C4-2B (cell line): ENCODE results near the gene LYZL6.

Experiments used
- H3K27ac ChIP-seq: fragments of 450-650 bp; 2 replicates; pipeline ENCODE4 v1.5.1; 2017
- CTCF ChIP-seq: fragments of 450-650 bp; conservative IDR thresholded peaks from 2 replicates; pipeline ENCODE4 v1.5.1; 2017; ENCODE audit warnings: mild to moderate bottlenecking
- ZFX ChIP-seq: fragments of 450-650 bp; IDR thresholded peaks from 2 replicates; pipeline ENCODE4 v1.6.1; 2017

The LYZL6 gene

GRCh38 chr17:35981246-35981645 lies 37.7 kb upstream of the LYZL6 start, which contains the start of gene CCL16:
Gene CCL16, minus strand, starts transcription at chr17:35981497. Its CDS starts 77 bp downstream, at chr17:35981420.
- no peak within 1 kb of the TSS for H3K27ac ChIP-seq
- TF ChIP-seq ZFX (no peak), CTCF (no peak)

DNA sequence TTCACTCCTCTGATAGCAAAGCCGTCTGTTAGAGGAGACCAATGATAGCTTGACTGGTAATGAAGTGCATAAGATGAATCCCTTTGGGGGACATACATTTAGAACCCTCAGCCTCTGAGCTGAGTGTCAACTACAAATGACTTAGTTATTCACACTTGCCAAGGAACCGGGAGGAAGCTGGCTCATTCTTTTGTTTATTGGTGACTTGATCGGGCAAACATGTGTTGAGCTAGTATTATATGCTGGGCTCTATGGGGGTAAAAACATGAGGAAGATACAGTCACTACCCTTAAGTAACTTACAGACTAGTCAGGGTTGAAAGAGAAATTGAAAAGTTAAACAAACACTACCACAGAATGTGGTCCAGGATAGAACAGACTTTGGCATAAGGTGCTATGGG lies 34.8 kb upstream of the LYZL6 start:
- no peak for TF ChIP-seq CTCF
- TF ChIP-seq ZFX, result no peak
- no peak overlapping the region for H3K27ac ChIP-seq

- TF ChIP-seq ZFX (no peak), CTCF (no peak)
- H3K27ac ChIP-seq, result no peak overlapping the region
Measured at GRCh38 chr17:35977509-35977908, 34.0 kb upstream of the LYZL6 start.

DNA sequence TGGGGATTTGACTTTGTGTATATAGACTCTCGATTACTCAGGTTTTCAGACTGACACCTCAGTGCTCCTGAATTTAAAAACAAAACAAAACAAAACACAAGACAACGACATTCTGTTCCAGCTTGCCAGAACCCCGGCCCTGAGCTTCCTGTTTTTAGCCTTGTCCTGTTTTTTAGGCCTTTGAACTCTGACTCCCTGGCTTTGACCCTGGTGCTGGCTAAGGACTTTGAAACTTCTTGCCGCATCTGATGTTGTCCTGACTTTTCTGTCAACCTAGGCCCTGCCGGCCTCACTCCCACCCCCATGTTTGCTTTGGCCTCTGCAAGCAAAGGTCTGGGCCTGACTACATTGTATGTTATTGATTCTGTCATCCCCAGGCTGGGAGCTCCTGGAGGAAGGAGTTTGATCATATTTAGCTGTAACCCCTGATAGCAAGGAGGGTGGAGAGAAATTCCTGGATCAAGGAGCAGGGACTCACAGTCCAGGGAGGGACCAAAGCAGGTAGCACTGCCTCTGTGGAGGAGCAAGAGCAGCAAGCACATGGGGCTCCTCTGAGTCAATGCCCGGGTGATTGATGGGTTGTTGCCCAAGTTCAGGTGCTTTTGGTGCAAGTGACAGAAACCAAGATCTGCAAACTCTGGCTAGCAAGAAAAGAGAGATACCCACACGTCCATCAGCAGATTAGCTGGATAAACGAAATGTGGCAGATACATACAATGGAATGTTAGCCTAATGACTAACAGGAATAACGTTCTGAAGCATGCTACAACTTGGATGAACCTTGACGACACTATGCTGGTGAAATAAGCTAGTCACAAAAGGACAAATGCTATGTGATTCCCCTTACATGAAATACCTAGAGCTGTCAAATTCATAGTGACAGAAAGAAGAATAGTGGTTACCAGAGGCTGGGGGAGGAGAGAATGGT lies 30.1 kb upstream of the LYZL6 start:
- no peak overlapping the region for H3K27ac ChIP-seq
- TF ChIP-seq ZFX (no peak), CTCF (no peak)

DNA sequence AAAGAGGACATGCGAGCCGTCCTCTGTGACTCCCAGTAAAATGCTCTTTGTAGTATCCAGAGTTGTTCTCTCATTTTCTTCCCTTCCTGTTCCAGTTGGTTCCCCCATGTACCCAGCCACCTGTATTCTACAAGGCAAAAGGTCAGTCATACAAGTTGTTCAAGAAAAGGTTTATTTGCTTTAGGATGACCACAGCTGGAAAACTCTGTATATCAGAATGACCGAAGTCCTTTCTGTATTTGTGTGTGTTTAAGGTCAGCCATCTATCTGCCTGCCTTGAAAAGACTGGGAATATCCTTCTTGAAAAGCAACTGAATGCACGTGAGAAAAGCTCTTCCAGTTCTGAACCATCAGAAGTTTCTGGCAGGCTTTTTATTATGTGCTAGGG lies 29.4 kb upstream of the LYZL6 start:
- TF ChIP-seq CTCF (no peak), ZFX (no peak)
- H3K27ac ChIP-seq, result no peak overlapping the region

DNA sequence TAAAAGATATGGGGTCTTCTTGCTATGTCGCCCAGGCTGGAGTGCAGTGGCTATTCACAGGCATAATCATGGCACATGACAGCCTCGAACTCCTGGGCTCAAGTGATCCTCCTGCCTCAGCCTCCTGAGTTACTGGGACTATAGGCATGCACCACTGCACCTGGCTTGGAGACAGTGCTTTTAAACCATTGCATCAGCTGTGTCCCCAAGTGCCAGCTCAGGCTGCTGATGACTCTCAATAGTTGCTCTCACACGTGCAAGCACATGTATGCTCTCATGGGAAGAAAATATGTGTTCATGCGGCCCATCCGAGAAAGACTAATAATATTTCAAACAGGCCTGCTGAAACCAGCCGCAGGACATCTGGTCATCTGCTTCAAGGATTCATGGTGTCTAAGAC lies 29.0 kb upstream of the LYZL6 start:
- no peak for TF ChIP-seq CTCF
- H3K27ac ChIP-seq, result no peak overlapping the region

- no peak for TF ChIP-seq CTCF
- TF ChIP-seq ZFX, result no peak
- no peak overlapping the region for H3K27ac ChIP-seq
Measured at GRCh38 chr17:35972066-35972465, 28.6 kb upstream of the LYZL6 start.
